ENCODE measurements around the gene SNX8.

The SNX8 gene

GRCh38 chr7:2209146-2209960 lies 104.9 kb downstream of the SNX8 start:
- TF ChIP-seq REST (IDR thresholded peaks at IDR 0.05; ENCODE audit: low read depth), result no peak
- no peak for TF ChIP-seq TCF12 (IDR thresholded peaks at IDR 0.05; ENCODE audit: low read depth)
- peak; percentile 69 for TF ChIP-seq RAD21 (IDR thresholded peaks at IDR 0.05; ENCODE audit: low read depth)
- no peak for TF ChIP-seq USF1 (IDR thresholded peaks at IDR 0.05)
- no peak for TF ChIP-seq EP300 (IDR thresholded peaks at IDR 0.05; ENCODE audit: borderline replicate concordance)
- no peak for TF ChIP-seq TEAD4 (IDR thresholded peaks at IDR 0.05)
- TF ChIP-seq ZBTB7A (IDR thresholded peaks at IDR 0.05; ENCODE audit: low read depth), result no peak
- TF ChIP-seq CREB1 (IDR thresholded peaks at IDR 0.05; ENCODE audit: low read depth), result no peak

GRCh38 chr7:2208712-2209111 lies 105.5 kb downstream of the SNX8 start:
- TF ChIP-seq TCF12 (IDR thresholded peaks at IDR 0.05; ENCODE audit: low read depth), result no peak
- TF ChIP-seq FOXM1 (IDR thresholded peaks at IDR 0.05; ENCODE audit: borderline replicate concordance, low read depth), result no peak
- no peak for TF ChIP-seq EP300 (IDR thresholded peaks at IDR 0.05; ENCODE audit: borderline replicate concordance)
- no peak for TF ChIP-seq NFIC (IDR thresholded peaks at IDR 0.05)
- TF ChIP-seq YY1 (IDR thresholded peaks at IDR 0.05; ENCODE audit: low read depth), result no peak
- no peak for TF ChIP-seq USF1 (IDR thresholded peaks at IDR 0.05)
- TF ChIP-seq REST (IDR thresholded peaks at IDR 0.05; ENCODE audit: low read depth), result no peak
- TF ChIP-seq EGR1 (IDR thresholded peaks at IDR 0.05), result no peak
- TF ChIP-seq CREB1 (IDR thresholded peaks at IDR 0.05; ENCODE audit: low read depth), result no peak
- no peak for TF ChIP-seq TAF1 (IDR thresholded peaks at IDR 0.05; ENCODE audit: low read depth)
- no peak for TF ChIP-seq CEBPB (IDR thresholded peaks at IDR 0.05)
- no peak for TF ChIP-seq TEAD4 (IDR thresholded peaks at IDR 0.05)

GRCh38 chr7:2205036-2205780 lies 109.0 kb downstream of the SNX8 start:
- TF ChIP-seq CEBPB (IDR thresholded peaks at IDR 0.05), result no peak
- no peak for TF ChIP-seq FOXM1 (IDR thresholded peaks at IDR 0.05; ENCODE audit: borderline replicate concordance, low read depth)
- TF ChIP-seq YY1 (IDR thresholded peaks at IDR 0.05; ENCODE audit: low read depth), result no peak
- no peak for TF ChIP-seq TAF1 (IDR thresholded peaks at IDR 0.05; ENCODE audit: low read depth)
- TF ChIP-seq EP300 (IDR thresholded peaks at IDR 0.05; ENCODE audit: borderline replicate concordance), result no peak
- TF ChIP-seq ZBTB7A (IDR thresholded peaks at IDR 0.05; ENCODE audit: low read depth), result no peak
- TF ChIP-seq USF1 (IDR thresholded peaks at IDR 0.05), result no peak
- TF ChIP-seq TCF12 (IDR thresholded peaks at IDR 0.05; ENCODE audit: low read depth), result no peak
- TF ChIP-seq CREB1 (IDR thresholded peaks at IDR 0.05; ENCODE audit: low read depth), result no peak
- no peak for TF ChIP-seq TEAD4 (IDR thresholded peaks at IDR 0.05)
- TF ChIP-seq NFIC (IDR thresholded peaks at IDR 0.05), result no peak
- no peak for TF ChIP-seq MAX (IDR thresholded peaks at IDR 0.05)

- TF ChIP-seq MAX (IDR thresholded peaks at IDR 0.05) (no peak), RAD21 (IDR thresholded peaks at IDR 0.05; ENCODE audit: low read depth) (no peak), CREB1 (IDR thresholded peaks at IDR 0.05; ENCODE audit: low read depth) (no peak), YY1 (IDR thresholded peaks at IDR 0.05; ENCODE audit: low read depth) (no peak), USF1 (IDR thresholded peaks at IDR 0.05) (no peak), REST (IDR thresholded peaks at IDR 0.05; ENCODE audit: low read depth) (no peak), NFIC (IDR thresholded peaks at IDR 0.05) (no peak), EP300 (IDR thresholded peaks at IDR 0.05; ENCODE audit: borderline replicate concordance) (no peak), TCF12 (IDR thresholded peaks at IDR 0.05; ENCODE audit: low read depth) (no peak), TAF1 (IDR thresholded peaks at IDR 0.05; ENCODE audit: low read depth) (no peak), CEBPB (IDR thresholded peaks at IDR 0.05) (no peak), ZBTB7A (IDR thresholded peaks at IDR 0.05; ENCODE audit: low read depth) (no peak)
Measured at GRCh38 chr7:2204446-2204845, 109.8 kb downstream of the SNX8 start.

All from Ishikawa (cell line).